NCI-H2107 (cell line): Measurements from ENCODE around the gene SMYD3.
A peak's percentile ranks its signal among the peaks of the same experiment; 100 is the strongest.
"Not testable (repeated sequence)": the region's sequence is repeated elsewhere in the genome, so short reads cannot be mapped to it uniquely, and the experiment has no call there.

ENCODE experiments used
- DNase-seq: peaks from one replicate; lab custom pipeline; 2025; lab: John Stamatoyannopoulos, UW

SMYD3 gene

DNA sequence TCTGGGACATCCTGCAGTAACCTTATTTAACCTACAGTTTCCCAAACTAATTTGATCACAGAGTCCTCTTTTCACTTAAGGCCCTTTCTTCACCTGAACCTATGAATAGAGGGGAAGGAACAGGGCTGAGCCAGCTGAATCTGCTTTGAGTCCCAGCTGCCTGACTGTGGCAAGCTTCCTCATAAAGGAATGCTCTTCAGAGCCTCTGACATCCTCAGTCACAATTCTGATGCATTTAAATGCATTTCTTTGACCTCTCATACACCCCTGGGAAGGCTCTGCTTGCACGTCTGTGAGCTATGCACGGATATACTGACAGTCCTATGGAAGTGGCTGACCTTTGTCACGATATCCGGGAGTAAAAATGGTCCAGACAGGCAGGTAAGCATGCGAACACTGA is 673.1 kb downstream of the SMYD3 start:
- DNase-seq, result no peak

- no peak for DNase-seq
Measured at GRCh38 chr1:245832771-245833527, 674.1 kb downstream of the SMYD3 start.

GRCh38 chr1:245831518-245831917 is 675.6 kb downstream of the SMYD3 start:
- DNase-seq, result no peak

GRCh38 chr1:245829826-245830225 is 677.3 kb downstream of the SMYD3 start:
- no peak for DNase-seq

DNA sequence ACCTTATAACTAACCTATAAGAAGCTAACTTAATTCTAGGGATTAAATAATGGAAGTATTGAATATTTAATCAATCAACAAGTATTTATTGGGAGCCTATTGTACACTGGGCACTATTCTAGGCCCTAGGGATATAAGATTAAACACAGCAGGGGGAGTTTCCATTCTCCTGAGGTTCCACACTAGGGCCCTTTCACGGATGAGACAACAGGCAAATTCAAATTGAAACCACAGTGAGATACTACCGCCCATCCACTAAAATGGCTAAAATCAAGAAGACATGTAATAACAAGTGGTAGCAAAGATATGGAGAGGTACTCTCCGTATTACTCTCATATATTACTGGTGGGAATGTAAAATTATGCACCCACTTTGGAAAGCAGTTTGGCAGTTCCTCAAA is 677.9 kb downstream of the SMYD3 start:
- DNase-seq, result no peak

DNA sequence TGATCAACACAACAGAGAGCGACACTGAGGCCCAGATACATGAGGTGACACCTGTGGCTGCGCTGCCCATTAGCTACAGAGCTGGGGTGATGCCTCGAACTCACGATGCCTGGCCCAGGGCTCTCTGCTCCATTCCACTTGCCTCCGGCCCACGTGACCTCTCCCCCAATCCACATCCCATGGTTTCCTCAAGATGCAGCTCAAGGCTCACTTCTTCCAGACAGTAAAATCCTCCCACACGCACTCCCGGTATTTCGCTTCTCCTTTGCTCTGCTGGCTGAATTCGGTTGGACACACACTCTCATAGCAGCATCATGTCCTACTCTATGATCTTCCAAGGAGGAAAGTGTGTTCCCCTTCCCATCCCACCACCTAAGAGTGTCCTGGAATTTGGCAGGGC is 679.8 kb downstream of the SMYD3 start:
- DNase-seq, result no peak

DNA sequence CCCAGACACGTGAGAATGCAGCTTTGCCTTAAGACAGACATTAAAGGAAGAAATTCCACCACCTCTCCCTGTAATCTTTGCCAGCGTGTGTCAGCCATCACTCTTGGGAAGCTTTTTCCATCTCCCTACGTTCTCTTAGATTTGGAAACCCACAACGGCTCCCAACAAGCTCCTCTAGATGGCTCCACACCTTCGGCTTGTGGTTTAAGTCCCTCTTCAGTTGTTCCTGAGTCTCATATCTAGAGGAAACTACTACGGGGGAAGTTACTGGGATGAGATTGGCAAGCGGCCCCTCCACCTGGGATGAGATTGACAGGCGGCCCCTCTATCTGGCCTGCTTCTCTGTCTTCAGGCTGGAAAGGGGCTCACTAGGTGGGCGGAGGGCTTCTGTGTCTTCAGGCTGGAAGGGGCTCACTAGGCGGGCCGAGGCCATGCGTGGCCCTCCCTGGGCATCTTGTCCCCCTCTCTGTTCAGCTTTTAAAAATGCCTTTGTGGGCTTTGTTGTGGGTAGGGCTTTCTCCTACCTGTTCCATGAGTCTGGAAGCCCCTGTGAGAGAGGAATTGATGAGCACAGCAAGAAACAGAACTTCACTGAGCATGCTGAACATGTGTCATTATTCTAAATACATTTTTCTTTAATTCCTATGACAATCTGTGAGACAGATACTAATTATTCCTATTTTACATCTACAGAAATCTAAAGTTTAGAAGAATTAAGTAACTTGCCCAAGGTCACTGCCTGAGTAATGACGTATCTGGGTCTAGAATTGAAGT is 681.8 kb downstream of the SMYD3 start:
- no peak for DNase-seq

DNA sequence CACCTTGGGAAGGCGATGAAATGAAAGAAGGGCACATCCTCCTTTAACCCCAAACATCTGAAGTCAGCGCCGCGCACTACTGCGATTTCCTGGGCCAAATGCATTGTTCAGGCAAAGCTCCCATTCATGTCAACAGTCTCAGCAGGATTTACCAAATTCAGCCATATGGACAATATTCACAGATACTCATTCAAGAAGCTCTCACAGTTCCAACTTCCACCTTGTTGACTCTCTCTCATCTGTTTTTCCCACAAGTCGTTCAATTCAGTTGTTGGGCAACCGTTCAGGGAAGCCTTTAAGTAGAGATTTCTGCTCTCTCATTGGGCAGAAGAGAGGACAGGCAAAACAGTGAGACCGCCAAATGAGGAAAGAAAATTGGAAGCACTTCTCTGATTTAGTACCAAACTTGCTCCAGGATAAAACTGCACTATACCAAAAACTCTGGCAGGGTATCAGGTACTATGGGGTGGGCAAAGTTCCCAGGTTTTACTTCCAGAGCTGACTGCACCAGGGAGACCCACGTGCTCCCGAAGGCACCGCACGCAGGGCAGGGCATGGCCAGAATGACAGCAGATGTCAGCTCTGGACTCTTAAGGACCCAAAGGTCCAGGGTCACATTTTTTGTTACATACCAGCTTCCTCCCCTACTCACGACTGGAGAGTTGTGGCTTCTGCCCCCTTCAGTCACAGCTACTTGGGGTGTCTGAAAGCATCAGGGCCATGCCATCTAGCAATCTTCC is 683.5 kb downstream of the SMYD3 start:
- no peak for DNase-seq

GRCh38 chr1:245822996-245823395 is 684.1 kb downstream of the SMYD3 start:
- no peak for DNase-seq

GRCh38 chr1:245818363-245818762 is 688.7 kb downstream of the SMYD3 start:
- DNase-seq, result not testable (repeated sequence)

DNA sequence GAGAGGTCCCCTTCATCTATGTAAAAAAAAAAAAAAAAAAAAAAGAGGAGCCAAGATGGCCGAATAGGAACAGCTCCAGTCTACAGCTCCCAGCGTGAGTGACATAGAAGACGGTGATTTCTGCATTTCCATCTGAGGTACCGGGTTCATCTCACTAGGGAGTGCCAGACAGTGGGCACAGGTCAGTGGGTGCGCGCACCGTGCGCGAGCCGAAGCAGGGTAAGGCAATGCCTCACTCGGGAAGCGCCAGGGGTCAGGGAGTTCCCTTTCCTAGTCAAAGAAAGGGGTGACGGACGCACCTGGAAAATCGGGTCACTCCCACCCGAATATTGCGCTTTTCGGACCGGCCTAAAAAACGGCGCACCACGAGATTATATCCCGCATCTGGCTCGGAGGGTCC is 690.6 kb downstream of the SMYD3 start:
- not testable (repeated sequence) for DNase-seq

- DNase-seq, result no peak
Measured at GRCh38 chr1:245814651-245815050, 692.4 kb downstream of the SMYD3 start.

GRCh38 chr1:245812278-245812677 is 694.8 kb downstream of the SMYD3 start:
- no peak for DNase-seq

DNA sequence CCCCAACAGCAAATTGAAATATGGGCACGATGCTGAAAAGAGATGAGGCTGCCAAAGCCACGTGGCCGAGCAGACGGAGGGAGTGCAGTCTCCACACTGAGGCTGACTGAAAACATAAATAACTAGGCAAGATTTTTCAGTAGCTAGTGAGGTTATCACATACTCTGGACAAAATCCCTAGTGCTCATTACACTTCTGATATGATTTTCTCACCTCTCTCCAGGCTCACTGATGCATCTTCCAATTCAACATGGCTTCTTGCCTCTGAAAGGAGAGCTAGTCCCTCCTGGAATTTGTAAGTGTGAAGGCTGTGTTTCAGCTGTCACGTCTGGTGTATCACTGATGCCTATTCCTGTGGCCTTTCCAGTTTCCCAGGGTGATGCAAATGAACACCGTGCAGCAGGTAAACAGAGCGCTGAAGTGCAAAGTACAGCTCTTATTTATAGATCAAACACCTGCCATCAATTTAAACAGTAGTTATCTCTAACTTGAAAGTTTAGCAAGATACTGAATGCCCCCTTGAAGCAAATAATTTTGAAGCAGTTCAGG is 696.2 kb downstream of the SMYD3 start:
- no peak for DNase-seq

DNA sequence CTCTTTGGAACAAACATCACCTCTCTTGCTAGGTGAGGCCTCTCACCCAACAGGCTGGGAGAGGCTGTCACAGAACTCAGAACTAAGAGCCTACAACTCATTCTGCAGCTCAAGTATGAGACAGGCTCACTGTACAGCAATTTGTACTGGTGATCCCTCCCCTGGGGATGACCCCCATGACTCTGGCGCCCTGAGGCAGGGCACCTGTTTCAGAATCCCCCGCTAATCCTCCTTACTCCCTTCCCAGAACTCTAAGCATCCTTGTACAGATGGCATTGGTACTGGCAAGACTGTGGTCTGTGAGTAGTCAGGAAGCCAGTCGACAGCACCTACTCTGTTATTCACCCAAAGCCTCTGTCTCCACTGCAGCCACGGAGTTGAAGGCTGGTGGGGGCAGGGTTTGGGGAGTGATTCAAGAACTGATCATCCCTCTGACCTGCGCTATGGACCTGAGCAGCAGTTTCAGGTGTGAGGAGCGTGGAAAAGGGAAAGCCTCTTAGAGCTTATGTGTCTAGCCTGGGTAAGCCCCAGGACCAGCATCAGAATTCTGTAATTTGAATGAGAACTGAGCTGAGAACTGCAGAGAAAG is 696.8 kb downstream of the SMYD3 start:
- no peak for DNase-seq

DNA sequence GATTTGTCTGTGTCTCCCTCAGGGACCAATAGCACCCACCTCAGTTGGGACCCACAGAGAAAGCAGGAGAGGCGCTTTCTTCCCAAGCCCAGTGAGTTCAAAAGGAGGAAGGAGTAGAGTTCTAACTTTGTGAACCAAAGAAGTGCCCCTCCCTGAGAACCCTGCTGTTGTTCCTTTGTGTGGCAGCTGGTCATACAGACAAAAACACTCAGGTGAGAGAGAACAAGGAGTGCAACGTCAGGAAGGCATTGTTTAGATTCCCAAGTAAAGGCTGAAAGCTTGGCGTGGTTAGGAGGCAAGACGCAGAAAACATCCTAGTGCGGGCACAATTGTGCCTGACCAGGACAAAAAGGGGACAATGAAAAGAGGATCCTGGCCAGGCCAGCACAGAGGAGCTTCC is 697.7 kb downstream of the SMYD3 start:
- peak; percentile 48 for DNase-seq

- peak; percentile 54 for DNase-seq
Measured at GRCh38 chr1:245807954-245808719, 698.9 kb downstream of the SMYD3 start.

- peak; percentile 52 for DNase-seq
Measured at GRCh38 chr1:245807306-245807705, 699.8 kb downstream of the SMYD3 start.

DNA sequence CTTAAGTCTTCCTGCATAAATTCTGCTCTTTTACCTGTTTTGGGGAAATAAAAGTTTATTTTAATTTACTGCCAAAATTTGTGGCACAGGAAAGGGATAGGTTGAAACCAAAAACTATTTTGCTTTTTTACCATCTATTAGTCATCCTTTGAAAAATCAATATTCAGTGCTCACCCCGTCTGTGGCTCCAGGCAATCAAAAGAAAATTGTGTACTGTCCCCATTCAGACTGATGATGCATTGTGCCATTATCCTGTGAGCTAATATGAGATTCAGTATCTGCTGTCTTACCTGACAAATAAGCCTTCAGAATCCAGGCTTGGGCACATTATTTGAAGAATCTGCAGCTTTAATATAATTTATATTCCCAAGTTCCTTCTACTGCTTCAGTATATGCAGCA is 701.5 kb downstream of the SMYD3 start:
- DNase-seq, result no peak

GRCh38 chr1:245804696-245805095 is 702.4 kb downstream of the SMYD3 start:
- DNase-seq, result no peak

DNA sequence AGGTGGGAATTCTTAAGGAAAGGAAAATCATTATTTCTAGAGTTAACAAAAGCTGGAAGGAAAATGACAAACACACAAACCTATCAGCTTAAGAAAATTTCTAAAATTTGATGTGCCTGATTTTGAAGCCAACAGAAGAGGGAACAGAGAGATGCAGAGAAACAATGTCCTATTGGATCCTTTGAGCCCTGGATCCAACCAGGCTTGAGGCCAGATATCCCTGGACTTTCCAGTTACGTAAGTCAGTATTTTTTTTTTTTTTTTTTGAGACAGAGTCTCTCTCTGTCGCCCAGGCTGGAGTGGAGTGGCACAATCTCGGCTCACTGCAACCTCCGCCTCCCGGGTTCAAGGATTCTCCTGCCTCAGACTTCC is 703.4 kb downstream of the SMYD3 start:
- DNase-seq, result no peak
